ENCODE results near the gene MRPS15.
"Not testable (repeated sequence)": the region's sequence is repeated elsewhere in the genome, so short reads cannot be mapped to it uniquely, and the experiment has no call there.

DNA sequence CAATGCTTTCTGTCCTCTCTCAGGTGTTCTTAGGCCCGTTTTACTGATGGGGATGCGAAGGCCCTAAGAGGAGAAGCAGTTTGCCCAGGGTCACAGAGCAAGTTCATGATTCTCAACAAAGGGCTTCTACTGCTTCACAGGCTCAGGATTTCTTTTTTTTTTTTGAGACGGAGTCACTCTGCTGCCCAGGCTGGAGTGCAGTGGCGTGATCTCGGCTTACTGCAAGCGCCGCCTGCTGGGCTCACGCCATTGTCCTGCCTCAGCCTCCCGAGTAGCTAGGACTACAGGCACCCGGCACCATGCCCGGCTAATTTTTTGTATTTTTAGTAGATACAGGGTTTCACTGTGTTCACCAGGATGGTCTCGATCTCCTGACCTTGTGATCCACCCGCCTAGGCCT lies 13.4 kb upstream of the MRPS15 start:
- TF ChIP-seq, protein P1, sequence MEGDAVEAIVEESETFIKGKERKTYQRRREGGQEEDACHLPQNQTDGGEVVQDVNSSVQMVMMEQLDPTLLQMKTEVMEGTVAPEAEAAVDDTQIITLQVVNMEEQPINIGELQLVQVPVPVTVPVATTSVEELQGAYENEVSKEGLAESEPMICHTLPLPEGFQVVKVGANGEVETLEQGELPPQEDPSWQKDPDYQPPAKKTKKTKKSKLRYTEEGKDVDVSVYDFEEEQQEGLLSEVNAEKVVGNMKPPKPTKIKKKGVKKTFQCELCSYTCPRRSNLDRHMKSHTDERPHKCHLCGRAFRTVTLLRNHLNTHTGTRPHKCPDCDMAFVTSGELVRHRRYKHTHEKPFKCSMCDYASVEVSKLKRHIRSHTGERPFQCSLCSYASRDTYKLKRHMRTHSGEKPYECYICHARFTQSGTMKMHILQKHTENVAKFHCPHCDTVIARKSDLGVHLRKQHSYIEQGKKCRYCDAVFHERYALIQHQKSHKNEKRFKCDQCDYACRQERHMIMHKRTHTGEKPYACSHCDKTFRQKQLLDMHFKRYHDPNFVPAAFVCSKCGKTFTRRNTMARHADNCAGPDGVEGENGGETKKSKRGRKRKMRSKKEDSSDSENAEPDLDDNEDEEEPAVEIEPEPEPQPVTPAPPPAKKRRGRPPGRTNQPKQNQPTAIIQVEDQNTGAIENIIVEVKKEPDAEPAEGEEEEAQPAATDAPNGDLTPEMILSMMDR (IDR thresholded peaks at IDR 0.05), result not testable (repeated sequence)
- not testable (repeated sequence) for TF ChIP-seq POLR2A (IDR thresholded peaks at IDR 0.05)
